Lung (tissue), 12 donors: Measurements from ENCODE around the gene IL17F. TPM values are rescaled to one million over a fixed set of nuclear protein-coding genes. Genes with fewer than 3 reads are reported as not detected.

Experiments
- ATAC-seq: fragments of 200-7000 bp; cut with Tn5 transposase; one replicate; pipeline ENCODE4 v1.9.1; 2020; ENCODE audit warnings: moderate number of reproducible peaks; ENCODE audit not compliant: insufficient read depth, low FRiP score
- DNase-seq, 3 donors: peaks; one replicate each; pipeline ENCODE4 v3.0.0-alpha.2; 2013 to 2017
- H3K27ac ChIP-seq, 2 donors: one replicate each; pipeline ENCODE4 v1.5.1; 2013; ENCODE audit warnings: mild to moderate bottlenecking in 2 of 2, moderate library complexity in 2 of 2, control low read depth in 1 of 2, inconsistent platforms in 1 of 2, low read depth in 1 of 2, low read length in 1 of 2
- H3K27me3 ChIP-seq, 3 donors: one replicate each; pipeline ENCODE4 v1.5.1; 2013; ENCODE audit warnings: low read length in 2 of 3; ENCODE audit not compliant: control insufficient read depth in 3 of 3, insufficient read depth in 3 of 3
- H3K36me3 ChIP-seq, 4 donors: one replicate each; pipeline ENCODE4 v1.5.1; 2013; ENCODE audit warnings: low read length in 4 of 4, mild to moderate bottlenecking in 1 of 4, moderate library complexity in 1 of 4; ENCODE audit not compliant: control insufficient read depth in 4 of 4, insufficient read depth in 4 of 4
- H3K4me1 ChIP-seq, 5 donors: one replicate each; pipeline ENCODE4 v1.5.1; 2013; ENCODE audit warnings: low read length in 5 of 5, mild to moderate bottlenecking in 2 of 5, moderate library complexity in 1 of 5; ENCODE audit not compliant: control insufficient read depth in 5 of 5, insufficient read depth in 5 of 5
- H3K4me3 ChIP-seq: one replicate; pipeline ENCODE4 v1.5.1; 2013; ENCODE audit warnings: mild to moderate bottlenecking, control low read depth, moderate library complexity
- H3K9ac ChIP-seq, 2 donors: one replicate each; pipeline ENCODE4 v1.5.1; 2013; ENCODE audit warnings: low read length in 2 of 2, control low read depth in 1 of 2; ENCODE audit not compliant: insufficient read depth in 1 of 2
- H3K9me3 ChIP-seq, 4 donors: one replicate each; pipeline ENCODE4 v1.5.1; 2013; ENCODE audit warnings: low read length in 3 of 4, mild to moderate bottlenecking in 1 of 4, moderate library complexity in 1 of 4; ENCODE audit not compliant: control insufficient read depth in 4 of 4, insufficient read depth in 3 of 4
- WGBS, 2 donors: extraction: QIAGEN DNeasy Blood & Tissue Kit; methylation state at CpG; one replicate each; pipeline ENCODE4 v1.1.7; 2013; 5-methylcytosine and 5-hydroxymethylcytosine counted together
- polyA plus RNA-seq, 2 donors: library from polyadenylated mRNA; stranded (reverse); fragments of 200-250 nt; gene quantifications; one replicate each; pipeline ENCODE4 v1.2.1, GENCODE V29; 2013
- total RNA-seq, 2 donors: library from RNA; depleted of rRNA in 1 of 2; stranded (reverse); fragments of >200 nt in 1 of 2; gene quantifications; one replicate each; pipeline ENCODE4 v1.2.1, GENCODE V29; 2014 to 2021
- TF ChIP-seq, protein P1 (sequence below): IDR thresholded peaks from 2 replicates; pipeline ENCODE4 v1.5.1; 2012; ENCODE audit warnings: mild to moderate bottlenecking; ENCODE audit errors: control extremely low read depth, extremely low read depth
- donor health status: control.
- donor health status: control.
- donor health status: Bipolar disorder and iron deficiency.
- donor health status: healthy.
- donor health status: DM: yes; HTN: yes; CAD: no.

Gene IL17F
- total and polyA plus RNA-seq, 4 donors = 0.08 TPM; not detected in 3

GRCh38 chr6:52271852-52272460 is 27.7 kb upstream of the IL17F start:
- Histone ChIP-seq H3K9ac (no peak overlapping the region), H3K4me3 (no peak overlapping the region), H3K27me3 (no peaks in the 10 kb centered on the region), H3K36me3 (peaks cover 26 to 54% (median 35%) of the 10 kb centered on the region in 4 donors), H3K9me3 (no peaks in the 10 kb centered on the region), H3K27ac (peak overlapping the region; percentile 7 to 80), H3K4me1 (peaks cover 0 to 5% (median 0%) of the 10 kb centered on the region in 5 donors)
- DNase-seq = no peak
- WGBS, 2 donors = 68 to 85% methylated on average over 9 of the region's 9 CpGs
- peak; percentile 71 for ATAC-seq
- TF ChIP-seq, protein P1, sequence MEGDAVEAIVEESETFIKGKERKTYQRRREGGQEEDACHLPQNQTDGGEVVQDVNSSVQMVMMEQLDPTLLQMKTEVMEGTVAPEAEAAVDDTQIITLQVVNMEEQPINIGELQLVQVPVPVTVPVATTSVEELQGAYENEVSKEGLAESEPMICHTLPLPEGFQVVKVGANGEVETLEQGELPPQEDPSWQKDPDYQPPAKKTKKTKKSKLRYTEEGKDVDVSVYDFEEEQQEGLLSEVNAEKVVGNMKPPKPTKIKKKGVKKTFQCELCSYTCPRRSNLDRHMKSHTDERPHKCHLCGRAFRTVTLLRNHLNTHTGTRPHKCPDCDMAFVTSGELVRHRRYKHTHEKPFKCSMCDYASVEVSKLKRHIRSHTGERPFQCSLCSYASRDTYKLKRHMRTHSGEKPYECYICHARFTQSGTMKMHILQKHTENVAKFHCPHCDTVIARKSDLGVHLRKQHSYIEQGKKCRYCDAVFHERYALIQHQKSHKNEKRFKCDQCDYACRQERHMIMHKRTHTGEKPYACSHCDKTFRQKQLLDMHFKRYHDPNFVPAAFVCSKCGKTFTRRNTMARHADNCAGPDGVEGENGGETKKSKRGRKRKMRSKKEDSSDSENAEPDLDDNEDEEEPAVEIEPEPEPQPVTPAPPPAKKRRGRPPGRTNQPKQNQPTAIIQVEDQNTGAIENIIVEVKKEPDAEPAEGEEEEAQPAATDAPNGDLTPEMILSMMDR = no peak

DNA sequence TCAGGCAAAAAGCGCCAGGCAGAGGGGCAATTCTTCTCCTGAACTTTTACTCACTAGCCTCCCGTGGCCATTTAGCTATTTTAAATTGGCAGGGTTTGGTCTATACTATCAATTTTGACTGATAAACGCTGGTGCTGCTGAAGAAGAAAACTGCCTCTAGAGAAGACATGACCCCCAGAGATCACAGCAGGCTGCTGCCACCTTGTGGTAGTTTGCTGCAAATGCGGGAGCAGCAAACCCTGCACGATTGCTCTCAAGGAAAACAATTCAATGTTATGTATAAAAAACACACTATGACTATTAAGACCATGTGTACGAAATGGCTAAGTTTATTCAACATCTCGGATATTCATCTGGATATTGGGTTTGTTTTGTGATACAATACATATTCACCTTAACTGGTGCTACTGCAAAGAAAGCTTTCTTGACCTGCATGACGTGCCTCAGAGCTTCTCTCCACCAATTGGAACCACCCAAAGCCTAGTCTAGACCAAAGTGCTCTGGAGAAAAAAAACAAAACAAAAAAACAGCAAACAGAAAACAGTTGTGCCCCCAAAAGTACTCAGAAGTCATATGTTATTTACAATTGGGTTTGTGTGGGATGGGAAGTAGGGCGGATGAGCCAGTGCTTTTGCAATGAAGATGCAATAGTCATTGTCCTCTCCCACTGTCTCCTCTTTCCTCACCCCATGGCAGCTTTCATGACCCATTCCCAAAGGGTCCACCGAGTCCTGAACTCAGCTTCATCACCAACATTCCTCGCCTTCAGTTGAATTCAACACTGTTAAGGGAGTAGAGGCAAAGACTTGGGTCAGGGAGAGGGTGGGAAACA is 19.6 kb upstream of the IL17F start:
- WGBS, 2 donors = 49 to 52% methylated on average over 11 of the region's 11 CpGs
- H3K9ac ChIP-seq = no peak overlapping the region
- H3K4me1 ChIP-seq = no peaks in the 10 kb centered on the region
- DNase-seq (peak; percentile 67 to 76 (median 73)), ATAC-seq (peak; percentile 85)
- peaks cover 33 to 39% (median 36%) of the 10 kb centered on the region in 4 donors for H3K36me3 ChIP-seq
- H3K9me3 ChIP-seq = no peaks in the 10 kb centered on the region
- no peaks in the 10 kb centered on the region for H3K27me3 ChIP-seq
- no peak overlapping the region for H3K4me3 ChIP-seq
- H3K27ac ChIP-seq = no peak overlapping the region
- TF ChIP-seq, protein P1 = peak; percentile 74

- TF ChIP-seq, protein P1 = no peak
Observed at GRCh38 chr6:52262620-52263344, 18.5 kb upstream of the IL17F start.

More at GRCh38 chr6:52262620-52263344, 18.5 kb upstream of the IL17F start:
- Histone ChIP-seq H3K9me3 (no peaks in the 10 kb centered on the region), H3K4me1 (no peaks in the 10 kb centered on the region), H3K9ac (no peak overlapping the region), H3K27ac (no peak overlapping the region), H3K36me3 (peaks cover 26 to 31% (median 30%) of the 10 kb centered on the region in 4 donors), H3K27me3 (no peaks in the 10 kb centered on the region), H3K4me3 (no peak overlapping the region)
- ATAC-seq (no peak), DNase-seq (no peak)
- 85 to 89% methylated on average over 9 of the region's 9 CpGs for WGBS, 2 donors
